ENCODE measurements around the gene IKZF5. TPM values are rescaled to one million over a fixed set of nuclear protein-coding genes. Genes with fewer than 3 reads are reported as not detected.

Gene IKZF5
- total RNA-seq, 1 experiment from 2014 or later = 7.9 TPM

DNA sequence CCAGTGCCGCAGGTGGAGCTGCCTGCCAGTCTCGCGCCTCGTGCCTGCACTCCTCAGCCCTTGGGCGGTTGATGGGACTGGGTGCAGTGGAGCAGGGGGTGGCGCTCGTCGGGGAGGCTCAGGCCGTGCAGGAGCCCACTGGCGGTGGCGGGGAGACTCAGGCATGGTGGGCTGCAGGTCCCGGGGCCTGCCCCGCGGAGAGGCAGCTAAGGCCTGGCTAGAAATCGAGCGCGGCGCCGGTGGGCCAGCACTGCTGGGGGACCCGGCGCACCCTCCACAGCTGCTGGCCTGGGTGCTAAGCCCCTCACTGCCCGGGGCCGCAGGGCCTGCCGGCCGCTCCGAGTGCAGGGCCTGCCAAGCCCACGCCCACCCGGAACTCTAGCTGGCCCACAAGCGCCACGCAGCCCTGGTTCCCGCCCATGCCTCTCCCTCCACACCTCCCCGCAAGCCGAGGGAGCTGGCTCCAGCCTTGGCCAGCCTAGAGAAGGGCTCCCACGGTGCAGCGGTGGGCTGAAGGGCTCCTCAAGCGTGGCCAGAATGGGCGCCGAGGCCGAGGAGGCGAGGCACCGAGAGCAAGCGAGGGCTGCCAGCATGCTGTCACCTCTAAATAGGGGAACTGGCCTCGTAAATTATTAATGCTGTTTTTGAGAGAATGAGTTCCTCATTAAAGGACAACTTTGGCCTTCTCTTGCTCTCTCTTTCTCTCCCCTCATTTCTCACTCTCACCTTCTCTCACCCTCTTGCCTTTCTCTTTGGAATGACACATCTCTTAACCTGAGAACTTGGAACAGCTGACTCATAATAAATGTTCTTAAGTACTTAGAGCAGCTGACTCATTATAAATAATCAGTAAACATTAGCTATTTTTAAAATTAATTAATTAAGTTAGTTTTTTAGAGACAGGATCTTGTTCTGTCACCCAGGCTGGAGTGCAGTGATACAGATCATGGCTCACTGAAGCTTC, 5.1 kb upstream of the IKZF5 start (continued):
- TF ChIP-seq, protein P1, sequence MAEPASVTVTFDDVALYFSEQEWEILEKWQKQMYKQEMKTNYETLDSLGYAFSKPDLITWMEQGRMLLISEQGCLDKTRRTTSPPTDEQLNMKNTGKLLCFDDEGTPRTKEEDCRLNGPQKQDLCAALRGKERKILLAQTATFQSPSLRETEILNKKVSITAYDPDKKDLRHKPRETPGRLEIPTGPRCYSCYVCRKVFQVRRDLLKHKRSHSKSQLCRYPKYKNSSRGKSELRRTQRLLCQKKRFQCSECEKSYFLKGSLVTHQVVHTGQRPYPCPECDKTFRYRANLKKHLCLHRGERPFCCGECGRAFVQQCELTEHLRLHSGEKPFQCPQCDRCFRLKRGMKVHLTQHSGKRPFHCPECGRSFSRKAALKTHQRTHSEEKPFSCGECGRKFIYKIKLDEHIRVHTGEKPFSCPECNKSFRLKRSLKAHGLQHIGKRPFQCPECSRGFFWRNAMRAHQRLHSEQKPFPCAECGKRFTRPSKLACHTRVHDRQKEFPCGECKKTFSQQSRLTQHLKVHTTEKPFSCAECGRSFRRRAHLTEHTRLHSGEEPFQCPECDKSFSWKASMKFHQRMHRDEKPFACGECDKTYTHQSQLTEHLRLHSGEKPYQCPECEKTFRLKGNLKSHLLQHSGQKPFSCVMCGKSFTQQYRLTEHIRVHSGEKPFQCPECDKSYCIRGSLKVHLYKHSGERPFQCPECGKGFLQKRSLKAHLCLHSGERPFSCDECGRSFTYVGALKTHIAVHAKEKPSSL (CRISPR knock-in tag; conservative IDR thresholded peaks at IDR 0.05) = no peak

DNA sequence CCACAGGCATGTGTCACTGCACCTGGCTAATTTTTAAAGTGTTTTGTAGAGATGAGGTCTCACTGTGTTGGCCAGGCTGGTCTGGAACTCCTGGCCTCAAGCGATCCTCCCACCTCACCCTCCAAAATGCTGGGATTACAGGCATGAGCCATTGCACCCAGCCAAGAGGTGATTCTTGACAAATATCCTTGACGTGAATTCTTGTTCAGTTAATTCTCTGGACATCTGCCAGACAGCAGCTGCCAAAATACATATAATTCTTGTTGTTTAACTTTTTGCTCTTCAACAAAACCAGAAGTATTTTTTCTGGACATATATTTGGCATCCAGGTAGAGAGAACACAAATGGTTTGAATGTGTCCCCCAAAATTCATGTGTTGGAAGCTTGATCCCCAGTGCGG, 3.4 kb upstream of the IKZF5 start:
- POLR2A ChIA-PET = no interaction called here
- H3K27ac Mint-ChIP-seq = no peak overlapping the region
- peaks cover 12% of the 10 kb centered on the region for H3K9me3 Mint-ChIP-seq
- CTCF ChIA-PET = interaction anchor here (2.2 kb wide), 1 partner anchor 10 kb away, joined by 10 read pairs; no protein-coding TSS in a partner anchor
- H3K4me3 Mint-ChIP-seq = no peak overlapping the region
- H3K36me3 Mint-ChIP-seq = peaks cover 23% of the 10 kb centered on the region
- no peak for ATAC-seq
- H3K4me1 Mint-ChIP-seq = peaks cover 49% of the 10 kb centered on the region
- peaks cover 58% of the 10 kb centered on the region for H3K27me3 Mint-ChIP-seq (ENCODE audit: low read depth)
- no peak for DNase-seq (ENCODE audit: low spot score)
- TF ChIP-seq NR3C1 (CRISPR knock-in tag; conservative IDR thresholded peaks at IDR 0.05; ENCODE audit: low read depth) (no peak), OVOL2 (CRISPR knock-in tag; IDR thresholded peaks at IDR 0.05; ENCODE audit: borderline replicate concordance) (no peak), NR2C2 (CRISPR knock-in tag; IDR thresholded peaks at IDR 0.05) (no peak), ESRRA (CRISPR knock-in tag; IDR thresholded peaks at IDR 0.05; ENCODE audit: borderline replicate concordance) (no peak), JAZF1 (CRISPR knock-in tag; IDR thresholded peaks at IDR 0.05) (no peak), GTF2I (CRISPR knock-in tag; conservative IDR thresholded peaks at IDR 0.05) (no peak), MAX (CRISPR knock-in tag; IDR thresholded peaks at IDR 0.05) (no peak), ZBTB21 (CRISPR knock-in tag; IDR thresholded peaks at IDR 0.05; ENCODE audit: borderline replicate concordance) (no peak), GRHL2 (CRISPR knock-in tag; IDR thresholded peaks at IDR 0.05; ENCODE audit: insufficient replicate concordance, severe bottlenecking) (no peak), ZNF512 (CRISPR knock-in tag; IDR thresholded peaks at IDR 0.05; ENCODE audit: borderline replicate concordance) (no peak), KAT7 (CRISPR knock-in tag; IDR thresholded peaks at IDR 0.05; ENCODE audit: borderline replicate concordance) (no peak), SP1 (CRISPR knock-in tag; conservative IDR thresholded peaks at IDR 0.05) (no peak), ERG (CRISPR knock-in tag; IDR thresholded peaks at IDR 0.05) (no peak), ZNF671 (CRISPR knock-in tag; IDR thresholded peaks at IDR 0.05) (no peak), ZNF396 (CRISPR knock-in tag; IDR thresholded peaks at IDR 0.05; ENCODE audit: borderline replicate concordance) (no peak)
- TF ChIP-seq, protein P2, sequence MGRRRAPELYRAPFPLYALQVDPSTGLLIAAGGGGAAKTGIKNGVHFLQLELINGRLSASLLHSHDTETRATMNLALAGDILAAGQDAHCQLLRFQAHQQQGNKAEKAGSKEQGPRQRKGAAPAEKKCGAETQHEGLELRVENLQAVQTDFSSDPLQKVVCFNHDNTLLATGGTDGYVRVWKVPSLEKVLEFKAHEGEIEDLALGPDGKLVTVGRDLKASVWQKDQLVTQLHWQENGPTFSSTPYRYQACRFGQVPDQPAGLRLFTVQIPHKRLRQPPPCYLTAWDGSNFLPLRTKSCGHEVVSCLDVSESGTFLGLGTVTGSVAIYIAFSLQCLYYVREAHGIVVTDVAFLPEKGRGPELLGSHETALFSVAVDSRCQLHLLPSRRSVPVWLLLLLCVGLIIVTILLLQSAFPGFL (CRISPR knock-in tag; IDR thresholded peaks at IDR 0.05; ENCODE audit: borderline replicate concordance) = no peak
- TF ChIP-seq, protein P3, sequence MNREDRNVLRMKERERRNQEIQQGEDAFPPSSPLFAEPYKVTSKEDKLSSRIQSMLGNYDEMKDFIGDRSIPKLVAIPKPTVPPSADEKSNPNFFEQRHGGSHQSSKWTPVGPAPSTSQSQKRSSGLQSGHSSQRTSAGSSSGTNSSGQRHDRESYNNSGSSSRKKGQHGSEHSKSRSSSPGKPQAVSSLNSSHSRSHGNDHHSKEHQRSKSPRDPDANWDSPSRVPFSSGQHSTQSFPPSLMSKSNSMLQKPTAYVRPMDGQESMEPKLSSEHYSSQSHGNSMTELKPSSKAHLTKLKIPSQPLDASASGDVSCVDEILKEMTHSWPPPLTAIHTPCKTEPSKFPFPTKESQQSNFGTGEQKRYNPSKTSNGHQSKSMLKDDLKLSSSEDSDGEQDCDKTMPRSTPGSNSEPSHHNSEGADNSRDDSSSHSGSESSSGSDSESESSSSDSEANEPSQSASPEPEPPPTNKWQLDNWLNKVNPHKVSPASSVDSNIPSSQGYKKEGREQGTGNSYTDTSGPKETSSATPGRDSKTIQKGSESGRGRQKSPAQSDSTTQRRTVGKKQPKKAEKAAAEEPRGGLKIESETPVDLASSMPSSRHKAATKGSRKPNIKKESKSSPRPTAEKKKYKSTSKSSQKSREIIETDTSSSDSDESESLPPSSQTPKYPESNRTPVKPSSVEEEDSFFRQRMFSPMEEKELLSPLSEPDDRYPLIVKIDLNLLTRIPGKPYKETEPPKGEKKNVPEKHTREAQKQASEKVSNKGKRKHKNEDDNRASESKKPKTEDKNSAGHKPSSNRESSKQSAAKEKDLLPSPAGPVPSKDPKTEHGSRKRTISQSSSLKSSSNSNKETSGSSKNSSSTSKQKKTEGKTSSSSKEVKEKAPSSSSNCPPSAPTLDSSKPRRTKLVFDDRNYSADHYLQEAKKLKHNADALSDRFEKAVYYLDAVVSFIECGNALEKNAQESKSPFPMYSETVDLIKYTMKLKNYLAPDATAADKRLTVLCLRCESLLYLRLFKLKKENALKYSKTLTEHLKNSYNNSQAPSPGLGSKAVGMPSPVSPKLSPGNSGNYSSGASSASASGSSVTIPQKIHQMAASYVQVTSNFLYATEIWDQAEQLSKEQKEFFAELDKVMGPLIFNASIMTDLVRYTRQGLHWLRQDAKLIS (CRISPR knock-in tag; IDR thresholded peaks at IDR 0.05; ENCODE audit: borderline replicate concordance) = no peak
- TF ChIP-seq, protein P4, sequence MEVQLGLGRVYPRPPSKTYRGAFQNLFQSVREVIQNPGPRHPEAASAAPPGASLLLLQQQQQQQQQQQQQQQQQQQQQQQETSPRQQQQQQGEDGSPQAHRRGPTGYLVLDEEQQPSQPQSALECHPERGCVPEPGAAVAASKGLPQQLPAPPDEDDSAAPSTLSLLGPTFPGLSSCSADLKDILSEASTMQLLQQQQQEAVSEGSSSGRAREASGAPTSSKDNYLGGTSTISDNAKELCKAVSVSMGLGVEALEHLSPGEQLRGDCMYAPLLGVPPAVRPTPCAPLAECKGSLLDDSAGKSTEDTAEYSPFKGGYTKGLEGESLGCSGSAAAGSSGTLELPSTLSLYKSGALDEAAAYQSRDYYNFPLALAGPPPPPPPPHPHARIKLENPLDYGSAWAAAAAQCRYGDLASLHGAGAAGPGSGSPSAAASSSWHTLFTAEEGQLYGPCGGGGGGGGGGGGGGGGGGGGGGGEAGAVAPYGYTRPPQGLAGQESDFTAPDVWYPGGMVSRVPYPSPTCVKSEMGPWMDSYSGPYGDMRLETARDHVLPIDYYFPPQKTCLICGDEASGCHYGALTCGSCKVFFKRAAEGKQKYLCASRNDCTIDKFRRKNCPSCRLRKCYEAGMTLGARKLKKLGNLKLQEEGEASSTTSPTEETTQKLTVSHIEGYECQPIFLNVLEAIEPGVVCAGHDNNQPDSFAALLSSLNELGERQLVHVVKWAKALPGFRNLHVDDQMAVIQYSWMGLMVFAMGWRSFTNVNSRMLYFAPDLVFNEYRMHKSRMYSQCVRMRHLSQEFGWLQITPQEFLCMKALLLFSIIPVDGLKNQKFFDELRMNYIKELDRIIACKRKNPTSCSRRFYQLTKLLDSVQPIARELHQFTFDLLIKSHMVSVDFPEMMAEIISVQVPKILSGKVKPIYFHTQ (CRISPR knock-in tag; IDR thresholded peaks at IDR 0.05) = no peak
